SK-N-SH treated with all-trans-retinoic acid at 6 μM for 48 hours (cell line): Measurements from ENCODE around the gene FAM222B.

Source experiments
- ARNTL ChIP-seq: fragments of 450-650 bp; formaldehyde crosslinking; IDR thresholded peaks from 2 replicates; pipeline ENCODE4 v1.5.0; 2020; ENCODE audit warnings: low read depth, mild to moderate bottlenecking, moderate library complexity, borderline replicate concordance
- ZC3H10 ChIP-seq: fragments of 250-450 bp; sonication (Bioruptor Pico); IDR thresholded peaks from 2 replicates; pipeline ENCODE4 v1.5.1; 2021; ENCODE audit warnings: mild to moderate bottlenecking, moderate library complexity
- ZFP30 ChIP-seq: fragments of 450-650 bp; formaldehyde crosslinking; IDR thresholded peaks from 2 replicates; pipeline ENCODE4 v1.5.0; 2022; ENCODE audit warnings: mild to moderate bottlenecking, moderate library complexity

- no peak for TF ChIP-seq ZC3H10
- no peak for TF ChIP-seq ZFP30 (CRISPR knock-in tag)
- no peak for TF ChIP-seq ARNTL (CRISPR knock-in tag)
These were observed 81.7 kb downstream of the FAM222B start for GRCh38 chr17:28760601-28761562.
